ENCODE data around the gene CHI3L2. TPM values are rescaled to one million over a fixed set of nuclear protein-coding genes. Genes with fewer than 3 reads are reported as not detected.

CHI3L2 gene
- total RNA-seq: 6.0 and 13.9 TPM in 2 replicates

GRCh38 chr1:111227434-111227833, at the start of gene CHI3L2:
TSS of gene CHI3L2 (plus strand) at chr1:111227713. CDS start at chr1:111227730, 17 bp downstream.

GRCh38 chr1:111199881-111200801, 27.4 kb upstream of the CHI3L2 start, which contains the start of gene DENND2D:
TSS of gene DENND2D (minus strand) at chr1:111200646. CDS start at chr1:111200459, 187 bp downstream.

GRCh38 chr1:111290630-111291029, 63.1 kb downstream of the CHI3L2 start, which contains the start of gene CHIA:
TSS of gene CHIA (plus strand) at chr1:111290851. CDS start at chr1:111310468, 19,617 bp downstream.

Other genes starting within 250 kb of the CHI3L2 start
- 65.6 and 70.9 TPM in 2 replicates for gene DRAM2, start 87.6 kb upstream of the CHI3L2 start, total RNA-seq
- 35.5 and 48.4 TPM in 2 replicates for gene CEPT1, start 87.5 kb upstream of the CHI3L2 start, total RNA-seq
- gene DENND2D, start 27.1 kb upstream of the CHI3L2 start, total RNA-seq: 3.7 and 4.1 TPM in 2 replicates
- not detected in 2 replicates for gene CHIA, start 63.1 kb downstream of the CHI3L2 start, total RNA-seq
- gene OVGP1, start 200.0 kb downstream of the CHI3L2 start, total RNA-seq: 0.33 and 1.6 TPM in 2 replicates
- 26.7 and 35.2 TPM in 2 replicates for gene WDR77, start 221.5 kb downstream of the CHI3L2 start, total RNA-seq
- 209 and 236 TPM in 2 replicates for gene ATP5PB, start 221.8 kb downstream of the CHI3L2 start, total RNA-seq
- 0.13 TPM in 2 replicates for gene C1orf162, start 246.3 kb downstream of the CHI3L2 start, total RNA-seq

Data from smooth muscle cell of the pulmonary artery (primary cell).